Measurements from ENCODE around the gene CFAP65.

DNA sequence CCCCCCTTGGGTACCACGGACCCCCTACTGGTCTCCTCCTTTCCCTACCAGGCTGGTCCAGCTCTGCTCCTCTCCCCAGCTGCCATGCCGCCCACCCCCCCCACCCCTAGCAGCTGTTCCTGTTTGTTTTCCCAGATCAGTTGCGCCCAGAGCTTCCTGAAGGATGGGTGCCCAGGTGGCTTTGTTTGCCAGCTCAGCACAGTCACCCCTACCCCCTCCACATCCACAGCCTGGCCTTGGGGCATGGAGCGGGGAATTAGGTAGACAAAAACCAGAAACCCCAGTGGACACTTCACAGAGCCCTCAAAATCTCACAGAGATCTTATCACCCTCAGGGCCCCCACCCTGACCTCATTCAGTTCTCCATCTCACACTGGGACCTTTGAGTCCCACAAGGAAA is 44.4 kb downstream of the CFAP65 start:
- TF ChIP-seq, protein P1, sequence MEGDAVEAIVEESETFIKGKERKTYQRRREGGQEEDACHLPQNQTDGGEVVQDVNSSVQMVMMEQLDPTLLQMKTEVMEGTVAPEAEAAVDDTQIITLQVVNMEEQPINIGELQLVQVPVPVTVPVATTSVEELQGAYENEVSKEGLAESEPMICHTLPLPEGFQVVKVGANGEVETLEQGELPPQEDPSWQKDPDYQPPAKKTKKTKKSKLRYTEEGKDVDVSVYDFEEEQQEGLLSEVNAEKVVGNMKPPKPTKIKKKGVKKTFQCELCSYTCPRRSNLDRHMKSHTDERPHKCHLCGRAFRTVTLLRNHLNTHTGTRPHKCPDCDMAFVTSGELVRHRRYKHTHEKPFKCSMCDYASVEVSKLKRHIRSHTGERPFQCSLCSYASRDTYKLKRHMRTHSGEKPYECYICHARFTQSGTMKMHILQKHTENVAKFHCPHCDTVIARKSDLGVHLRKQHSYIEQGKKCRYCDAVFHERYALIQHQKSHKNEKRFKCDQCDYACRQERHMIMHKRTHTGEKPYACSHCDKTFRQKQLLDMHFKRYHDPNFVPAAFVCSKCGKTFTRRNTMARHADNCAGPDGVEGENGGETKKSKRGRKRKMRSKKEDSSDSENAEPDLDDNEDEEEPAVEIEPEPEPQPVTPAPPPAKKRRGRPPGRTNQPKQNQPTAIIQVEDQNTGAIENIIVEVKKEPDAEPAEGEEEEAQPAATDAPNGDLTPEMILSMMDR (IDR thresholded peaks at IDR 0.05) = no peak
- TF ChIP-seq POLR2A (IDR thresholded peaks at IDR 0.05) = no peak
